Suprapubic skin (tissue), 4 donors: Measurements from ENCODE around the gene ZFYVE28. TPM values are rescaled to one million over a fixed set of nuclear protein-coding genes. Genes with fewer than 3 reads are reported as not detected.

Experiments used
- DNase-seq, 2 donors: peaks; one replicate each; pipeline ENCODE4 v3.0.0-alpha.2; 2019; ENCODE audit warnings: low spot score in 2 of 2
- H3K27ac ChIP-seq: fragments of 200-600 bp; sonication (generic); one replicate; pipeline ENCODE4 v1.5.1; 2019
- H3K27me3 ChIP-seq: fragments of 200-600 bp; sonication (generic); one replicate; pipeline ENCODE4 v1.5.1; 2019
- H3K36me3 ChIP-seq: fragments of 200-600 bp; sonication (generic); one replicate; pipeline ENCODE4 v1.5.1; 2019
- H3K4me1 ChIP-seq: fragments of 200-600 bp; sonication (generic); one replicate; pipeline ENCODE4 v1.5.1; 2019
- H3K4me3 ChIP-seq: fragments of 200-600 bp; sonication (generic); one replicate; pipeline ENCODE4 v1.5.1; 2019; ENCODE audit warnings: mild to moderate bottlenecking
- H3K9me3 ChIP-seq: fragments of 200-600 bp; sonication (generic); one replicate; pipeline ENCODE4 v1.5.1; 2019
- CTCF ChIP-seq, 2 donors: fragments of 200-600 bp in 1 of 2; fragments of 450-650 bp in 1 of 2; sonication (generic) in 1 of 2; IDR thresholded peaks; one replicate each; pipeline ENCODE4 v1.5.1; 2016 to 2019; ENCODE audit warnings: antibody characterized with exemption in 2 of 2, mild to moderate bottlenecking in 1 of 2, moderate library complexity in 1 of 2
- EP300 ChIP-seq: sonication (generic); formaldehyde crosslinking; IDR thresholded peaks from one replicate; pipeline ENCODE4 v1.6.1; 2017; ENCODE audit warnings: antibody characterized with exemption
- POLR2A ChIP-seq, 2 donors: fragments of 450-650 bp; IDR thresholded peaks; one replicate each; pipeline ENCODE4 v1.6.1; 2017; ENCODE audit warnings: antibody characterized with exemption in 2 of 2, mild to moderate bottlenecking in 2 of 2, moderate library complexity in 2 of 2
- POLR2AphosphoS5 ChIP-seq, 3 donors: sonication (generic); formaldehyde crosslinking; IDR thresholded peaks; one replicate each; pipeline ENCODE4 v1.6.1; 2017; ENCODE audit warnings: antibody characterized with exemption in 3 of 3
- WGBS: methylation state at CpG from one replicate; pipeline ENCODE4 v1.1.5; 2018; 5-methylcytosine and 5-hydroxymethylcytosine counted together
- total RNA-seq, 4 donors: library from RNA; depleted of rRNA; stranded (reverse); fragments of >200 nt; gene quantifications; one replicate each; pipeline ENCODE4 v1.1.0, GENCODE V29; 2016

ZFYVE28 gene
- total RNA-seq, 4 donors from 2014 or later, result 7.6 to 21.3 (median 9.9) TPM

- peaks cover 11% of the 10 kb centered on the region for H3K36me3 ChIP-seq
- H3K4me1 ChIP-seq, result peaks cover 72% of the 10 kb centered on the region
- DNase-seq, result peak; percentile 58 to 76
- H3K27ac ChIP-seq, result no peak overlapping the region
- WGBS, result 85% methylated on average over 5 of the region's 15 CpGs
- H3K4me3 ChIP-seq, result peak overlapping the region; percentile 93
- no peaks in the 10 kb centered on the region for H3K9me3 ChIP-seq
- H3K27me3 ChIP-seq, result no peaks in the 10 kb centered on the region
- TF ChIP-seq POLR2A (IDR thresholded peaks at IDR 0.05), result no peak
- TF ChIP-seq CTCF (IDR thresholded peaks at IDR 0.05), result no peak
Observed at GRCh38 chr4:2259541-2260343, 158.7 kb downstream of the ZFYVE28 start.

DNA sequence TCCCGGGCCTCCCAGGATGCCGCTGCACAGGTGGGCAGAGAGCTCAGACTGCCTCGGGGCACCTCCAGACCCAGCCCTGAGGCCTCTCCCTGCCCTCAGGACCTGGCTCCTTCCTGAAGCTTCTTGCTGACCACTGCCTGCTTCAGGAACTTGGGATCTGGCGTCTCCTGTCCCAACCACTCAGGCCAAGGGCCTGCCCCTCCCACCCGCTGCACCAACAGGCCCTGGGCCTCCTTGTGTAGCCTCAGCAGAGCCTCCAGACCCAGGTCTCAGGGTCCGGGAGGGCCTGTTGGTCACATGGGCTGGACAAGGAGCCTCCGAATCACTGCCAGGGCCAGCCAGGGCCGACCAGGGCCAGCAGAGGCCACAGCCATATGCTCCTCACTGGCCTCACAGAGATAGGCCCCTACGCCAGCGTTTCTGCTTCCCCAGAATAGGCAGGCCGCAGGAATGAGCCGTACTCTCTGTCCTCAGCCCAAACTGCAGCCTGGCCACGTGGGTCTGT is 159.4 kb downstream of the ZFYVE28 start:
- Histone ChIP-seq H3K27me3 (no peaks in the 10 kb centered on the region), H3K4me3 (peak overlapping the region; percentile 93), H3K36me3 (peaks cover 15% of the 10 kb centered on the region), H3K9me3 (no peaks in the 10 kb centered on the region), H3K4me1 (peaks cover 72% of the 10 kb centered on the region), H3K27ac (no peak overlapping the region)
- WGBS, result no CpG with 5 or more reads among the region's 13 CpGs
- no peak for TF ChIP-seq CTCF (IDR thresholded peaks at IDR 0.05)
- DNase-seq, result peak; percentile 64 to 79

- Histone ChIP-seq H3K4me3 (no peak overlapping the region), H3K27ac (peak overlapping the region; percentile 14), H3K4me1 (peaks cover 73% of the 10 kb centered on the region), H3K27me3 (no peaks in the 10 kb centered on the region), H3K9me3 (no peaks in the 10 kb centered on the region), H3K36me3 (peaks cover 23% of the 10 kb centered on the region)
- DNase-seq, result peak; percentile 66 to 78
- TF ChIP-seq CTCF (IDR thresholded peaks at IDR 0.05), result no peak
- TF ChIP-seq EP300, result no peak
- no peak for TF ChIP-seq POLR2A (IDR thresholded peaks at IDR 0.05)
- no peak for TF ChIP-seq POLR2AphosphoS5 (IDR thresholded peaks at IDR 0.05)
- no CpG with 5 or more reads among the region's 18 CpGs for WGBS
Observed at GRCh38 chr4:2258091-2259035, 160.1 kb downstream of the ZFYVE28 start.

- H3K4me3 ChIP-seq, result no peak overlapping the region
- DNase-seq, result peak; percentile 56 to 70
- H3K4me1 ChIP-seq, result peaks cover 72% of the 10 kb centered on the region
- H3K27me3 ChIP-seq, result no peaks in the 10 kb centered on the region
- H3K9me3 ChIP-seq, result no peaks in the 10 kb centered on the region
- H3K27ac ChIP-seq, result peak overlapping the region; percentile 56
- WGBS, result 85% methylated on average over 6 of the region's 14 CpGs
- H3K36me3 ChIP-seq, result peaks cover 30% of the 10 kb centered on the region
- TF ChIP-seq CTCF (IDR thresholded peaks at IDR 0.05), result no peak
Observed at GRCh38 chr4:2257361-2258081, 160.9 kb downstream of the ZFYVE28 start.
